CD4-positive, alpha-beta T cell (primary cell): Measurements from ENCODE around the gene SFMBT1. TPM values are rescaled to one million over a fixed set of nuclear protein-coding genes. Genes with fewer than 3 reads are reported as not detected.

Experiments
- ATAC-seq: fragments of 200-7000 bp; cut with Tn5 transposase; one replicate; pipeline ENCODE4 v1.10.0; 2022; ENCODE audit warnings: mild to moderate bottlenecking; ENCODE audit not compliant: poor library complexity
- CTCF ChIA-PET: fragments of 350-600 bp; sonication (Branson Sonifier 250); formaldehyde crosslinking; loops from one replicate; lab custom pipeline; 2021; ENCODE audit warnings: antibody characterized with exemption, inconsistent platforms; lab: Charles Lee
- POLR2A ChIA-PET: fragments of 350-600 bp; sonication (Branson Sonifier 250); formaldehyde crosslinking; loops from one replicate; lab custom pipeline; 2021; ENCODE audit warnings: antibody characterized with exemption, inconsistent platforms; lab: Charles Lee
- DNase-seq, 14 experiments: peaks; one replicate each; pipeline ENCODE4 v3.0.0-alpha.2; 2013 to 2020; ENCODE audit warnings: mixed read lengths in 2 of 14
- H3K27ac ChIP-seq, 2 donors: one replicate each; pipeline versions ENCODE4 v1.5.1 to v1.7.0; 2013; ENCODE audit warnings: low read length in 2 of 2, low read depth in 1 of 2, mild to moderate bottlenecking in 1 of 2
- H3K27me3 ChIP-seq, 2 experiments: 1 replicate in 1 of 2; 2 replicates in 1 of 2; pipeline versions ENCODE4 v1.6.1 to v1.7.0; 2013; ENCODE audit warnings: low read length in 2 of 2, control low read depth in 1 of 2, mild to moderate bottlenecking in 1 of 2, moderate library complexity in 1 of 2; ENCODE audit not compliant: insufficient read depth in 2 of 2, control insufficient read depth in 1 of 2
- H3K36me3 ChIP-seq: one replicate; pipeline ENCODE4 v1.6.1; 2013; ENCODE audit warnings: low read length, control low read depth; ENCODE audit not compliant: insufficient read depth
- H3K4me1 ChIP-seq: one replicate; pipeline ENCODE4 v1.6.1; 2013; ENCODE audit warnings: low read length, control low read depth; ENCODE audit not compliant: insufficient read depth
- H3K4me3 ChIP-seq: one replicate; pipeline ENCODE4 v1.5.1; 2013; ENCODE audit warnings: mild to moderate bottlenecking, low read length, moderate library complexity
- H3K9me3 ChIP-seq, 2 experiments: 1 replicate in 1 of 2; 2 replicates in 1 of 2; pipeline versions ENCODE4 v1.6.1 to v1.7.0; 2013; ENCODE audit warnings: low read length in 2 of 2, mild to moderate bottlenecking in 2 of 2, control low read depth in 1 of 2, moderate library complexity in 1 of 2; ENCODE audit not compliant: control insufficient read depth in 1 of 2, insufficient read depth in 1 of 2
- H3K27ac Mint-ChIP-seq: one replicate; pipeline ENCODE4 v1.8.0; 2020; ENCODE audit warnings: mixed read lengths
- H3K27me3 Mint-ChIP-seq: one replicate; pipeline ENCODE4 v1.8.0; 2021; ENCODE audit warnings: mixed read lengths
- H3K36me3 Mint-ChIP-seq: one replicate; pipeline ENCODE4 v1.8.0; 2021; ENCODE audit warnings: low read depth, mixed read lengths
- H3K4me1 Mint-ChIP-seq: one replicate; pipeline ENCODE4 v1.8.0; 2021; ENCODE audit warnings: low read depth, mixed read lengths
- H3K4me3 Mint-ChIP-seq: one replicate; pipeline ENCODE4 v1.8.0; 2020; ENCODE audit warnings: mild to moderate bottlenecking, mixed read lengths
- H3K9me3 Mint-ChIP-seq: one replicate; pipeline ENCODE4 v1.8.0; 2020; ENCODE audit warnings: mixed read lengths
- CTCF ChIP-seq: fragments of 200-600 bp; IDR thresholded peaks from one replicate; pipeline ENCODE4 v1.8.0; 2022; ENCODE audit warnings: antibody characterized with exemption, mild to moderate bottlenecking
- intact Hi-C, 2 experiments: fragments of 100-400 bp; cut with DNase I in 1 of 2; cut with micrococcal nuclease in 1 of 2; formaldehyde crosslinking; loops; one replicate each; pipeline versions ENCODE4 v1.15.1 to v1.9.0; 2023 to 2025; cut with DNase I, micrococcal nuclease
- total RNA-seq, 174 experiments: library from RNA in 2 of 174; stranded (reverse) in 2 of 174; gene quantifications; one replicate each; pipeline ENCODE4 v1.2.3 and lab custom pipeline; 2021 to 2026

The SFMBT1 gene
- total RNA-seq, 2 experiments from 2014 or later, result 54.3 to 55.9 TPM

- TF ChIP-seq CTCF, result no peak
- no peak for ATAC-seq
- H3K27me3 Mint-ChIP-seq, result no peaks in the 10 kb centered on the region
- intact Hi-C loops, result no loop called here
- ChIA-PET CTCF (no interaction called here), POLR2A (no interaction called here)
- no peak for DNase-seq
- Histone ChIP-seq H3K36me3 (peaks cover 16% of the 10 kb centered on the region), H3K4me3 (no peak overlapping the region), H3K27ac (no peak overlapping the region), H3K9me3 (no peaks in the 10 kb centered on the region), H3K27me3 (no peaks in the 10 kb centered on the region), H3K4me1 (peaks cover 4% of the 10 kb centered on the region)
- H3K9me3 Mint-ChIP-seq, result no peaks in the 10 kb centered on the region
- peaks cover 49% of the 10 kb centered on the region for H3K36me3 Mint-ChIP-seq
- no peak overlapping the region for H3K27ac Mint-ChIP-seq
- no peak overlapping the region for H3K4me3 Mint-ChIP-seq
- H3K4me1 Mint-ChIP-seq, result peaks cover 4% of the 10 kb centered on the region
Observed at GRCh38 chr3:52881871-52882270, 164.0 kb downstream of the SFMBT1 start.

- Histone ChIP-seq H3K27me3 (no peaks in the 10 kb centered on the region), H3K4me3 (no peak overlapping the region), H3K9me3 (no peaks in the 10 kb centered on the region), H3K36me3 (peaks cover 8% of the 10 kb centered on the region), H3K4me1 (peaks cover 9% of the 10 kb centered on the region), H3K27ac (no peak overlapping the region)
- Mint-ChIP-seq H3K4me3 (no peak overlapping the region), H3K36me3 (peaks cover 41% of the 10 kb centered on the region), H3K27ac (no peak overlapping the region), H3K27me3 (no peaks in the 10 kb centered on the region), H3K9me3 (no peaks in the 10 kb centered on the region), H3K4me1 (peaks cover 16% of the 10 kb centered on the region)
- POLR2A ChIA-PET, result no interaction called here
- intact Hi-C loops, result no loop called here
- CTCF ChIA-PET, result no interaction called here
- no peak for ATAC-seq
- no peak for TF ChIP-seq CTCF
- DNase-seq, result no peak
Observed at GRCh38 chr3:52880474-52880873, 165.4 kb downstream of the SFMBT1 start.

DNA sequence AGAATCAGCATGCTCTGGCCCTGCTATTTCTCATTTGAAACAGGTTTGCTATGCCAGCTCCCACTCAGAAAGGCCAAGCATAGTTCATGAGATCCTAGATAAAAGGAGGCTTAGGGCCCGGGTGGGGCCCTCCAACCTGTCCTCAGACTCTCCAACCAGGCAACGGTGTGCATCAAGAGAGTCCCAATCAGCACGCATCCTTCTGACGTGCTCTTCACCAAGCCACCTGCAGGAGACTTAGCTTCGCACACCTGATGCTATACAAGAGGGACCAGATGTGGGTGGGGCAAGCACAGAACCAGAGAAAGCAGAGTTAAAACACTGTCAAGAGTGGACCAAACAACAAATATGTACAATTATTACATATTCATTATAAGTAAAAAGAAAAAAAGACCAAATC, 165.8 kb downstream of the SFMBT1 start:
- Mint-ChIP-seq H3K4me1 (peaks cover 20% of the 10 kb centered on the region), H3K27ac (no peak overlapping the region), H3K9me3 (no peaks in the 10 kb centered on the region), H3K36me3 (peaks cover 37% of the 10 kb centered on the region), H3K4me3 (no peak overlapping the region), H3K27me3 (no peaks in the 10 kb centered on the region)
- Histone ChIP-seq H3K4me3 (no peak overlapping the region), H3K27me3 (no peaks in the 10 kb centered on the region), H3K9me3 (no peaks in the 10 kb centered on the region), H3K27ac (no peak overlapping the region), H3K4me1 (peaks cover 13% of the 10 kb centered on the region), H3K36me3 (peaks cover 4% of the 10 kb centered on the region)
- no peak for TF ChIP-seq CTCF
- ATAC-seq (no peak), DNase-seq (no peak)
- POLR2A ChIA-PET, result interaction anchor here (1.3 kb wide), 1 partner anchor 12 kb away, joined by 3 read pairs; no protein-coding TSS in a partner anchor
- CTCF ChIA-PET, result no interaction called here
- intact Hi-C loops, result no loop called here
